Keratinocyte (primary cell): ENCODE data around the gene MFSD1. TPM values are rescaled to one million over a fixed set of nuclear protein-coding genes. Genes with fewer than 3 reads are reported as not detected.
A peak's percentile ranks its signal among the peaks of the same experiment; 100 is the strongest.

ENCODE experiments used
- DNase-seq: peaks from one replicate; pipeline ENCODE4 v3.0.0-alpha.2; 2011; ENCODE audit warnings: low read depth, missing footprints, low spot score
- FAIRE-seq: peaks from 2 replicates; lab custom pipeline; 2011; peaks lifted over from hg19 to GRCh38; lab: Jason Lieb, UNC
- H2AFZ ChIP-seq: 2 replicates; pipeline ENCODE4 v1.6.0; 2012; ENCODE audit warnings: low read length, control low read depth, inconsistent platforms; ENCODE audit not compliant: control insufficient read depth
- H3K27ac ChIP-seq: 2 replicates; pipeline ENCODE4 v1.5.1; 2011; ENCODE audit warnings: low read length; ENCODE audit not compliant: control insufficient read depth, insufficient read depth
- H3K27me3 ChIP-seq: 3 replicates; pipeline ENCODE4 v1.6.0; 2011; ENCODE audit warnings: low read length; ENCODE audit not compliant: control insufficient read depth, insufficient read depth; ENCODE audit errors: extremely low read depth
- H3K36me3 ChIP-seq, 2 experiments: 2 replicates in 1 of 2; 3 replicates in 1 of 2; pipeline ENCODE4 v1.5.1; 2011; ENCODE audit warnings: low read length in 2 of 2, mild to moderate bottlenecking in 1 of 2; ENCODE audit not compliant: control insufficient read depth in 2 of 2, insufficient read depth in 2 of 2; ENCODE audit errors: extremely low read depth in 1 of 2
- H3K4me1 ChIP-seq: 3 replicates; pipeline ENCODE4 v1.5.1; 2011; ENCODE audit warnings: low read length; ENCODE audit not compliant: control insufficient read depth, insufficient read depth; ENCODE audit errors: extremely low read depth
- H3K4me2 ChIP-seq: 3 replicates; pipeline ENCODE4 v1.6.0; 2011; ENCODE audit warnings: low read depth, low read length; ENCODE audit not compliant: control insufficient read depth, insufficient read depth; ENCODE audit errors: extremely low read depth
- H3K4me3 ChIP-seq, 3 experiments: fragments of 200-600 bp in 1 of 3; sonication (generic) in 1 of 3; 2 replicates in 2 of 3; 3 replicates in 1 of 3; pipeline ENCODE4 v1.5.1; 2011 to 2016; ENCODE audit warnings: low read length in 3 of 3, mild to moderate bottlenecking in 3 of 3, control low read depth in 2 of 3, inconsistent platforms in 1 of 3, low read depth in 1 of 3, mixed read lengths in 1 of 3, mixed run types in 1 of 3, moderate library complexity in 1 of 3; ENCODE audit not compliant: control insufficient read depth in 2 of 3, insufficient read depth in 2 of 3; ENCODE audit errors: extremely low read depth in 1 of 3
- H3K79me2 ChIP-seq: 2 replicates; pipeline ENCODE4 v1.6.0; 2012; ENCODE audit warnings: low read length; ENCODE audit not compliant: control insufficient read depth, insufficient read depth
- H3K9ac ChIP-seq: 3 replicates; pipeline ENCODE4 v1.6.0; 2011; ENCODE audit warnings: low read length; ENCODE audit not compliant: control insufficient read depth, insufficient read depth; ENCODE audit errors: extremely low read depth
- H3K9me1 ChIP-seq: 3 replicates; pipeline ENCODE4 v1.6.0; 2011; ENCODE audit warnings: low read length; ENCODE audit not compliant: control insufficient read depth, insufficient read depth; ENCODE audit errors: extremely low read depth
- H3K9me3 ChIP-seq: 2 replicates; pipeline ENCODE4 v1.5.1; 2012; ENCODE audit warnings: low read depth, low read length; ENCODE audit not compliant: control insufficient read depth
- H4K20me1 ChIP-seq: 3 replicates; pipeline ENCODE4 v1.6.0; 2011; ENCODE audit warnings: low read length; ENCODE audit not compliant: control insufficient read depth, insufficient read depth; ENCODE audit errors: extremely low read depth
- EZH2 ChIP-seq: IDR thresholded peaks from one replicate; pipeline ENCODE4 v1.6.1; 2012; ENCODE audit warnings: inconsistent platforms, mild to moderate bottlenecking, low read length, moderate library complexity
- dilution Hi-C: fragments of 300-500 bp; cut with MboI; formaldehyde crosslinking; loops from one replicate; pipeline ENCODE4 v1.7.0; 2020; ENCODE audit warnings: low sequenced_read_pairs; ENCODE audit not compliant: extremely low pct_ligation_motif_present
- polyA plus RNA-seq, 5 experiments: library from polyadenylated mRNA; depleted of rRNA in 3 of 5; stranded (reverse) in 3 of 5; stranded (forward) in 1 of 5; unstranded in 1 of 5; fragments of >200 nt; gene quantifications; 1 replicate in 1 of 5; 2 replicates in 3 of 5; 3 replicates in 1 of 5; pipeline versions ENCODE4 v1.2.1 to v1.2.3, GENCODE V29; 2011 to 2012; ENCODE audit warnings: missing spikeins in 2 of 5, low read depth in 1 of 5, low replicate concordance in 1 of 5
- TF ChIP-seq, protein P1 (sequence below), 3 experiments: IDR thresholded peaks in 1 of 3; conservative IDR thresholded peaks in 1 of 3; optimal IDR thresholded peaks in 1 of 3; 2 replicates in 2 of 3; 3 replicates in 1 of 3; pipeline versions ENCODE3 to v1.5.1; 2011; ENCODE audit warnings: low read length in 3 of 3, mild to moderate bottlenecking in 3 of 3, moderate library complexity in 2 of 3, control low read depth in 1 of 3, inconsistent platforms in 1 of 3; ENCODE audit not compliant: insufficient read depth in 2 of 3; ENCODE audit errors: extremely low read depth in 1 of 3

MFSD1 gene
- polyA plus RNA-seq, 1 donor (not counting 4 experiments of a cell fraction or from before 2014, with no cell fraction given): 49.8 TPM

DNA sequence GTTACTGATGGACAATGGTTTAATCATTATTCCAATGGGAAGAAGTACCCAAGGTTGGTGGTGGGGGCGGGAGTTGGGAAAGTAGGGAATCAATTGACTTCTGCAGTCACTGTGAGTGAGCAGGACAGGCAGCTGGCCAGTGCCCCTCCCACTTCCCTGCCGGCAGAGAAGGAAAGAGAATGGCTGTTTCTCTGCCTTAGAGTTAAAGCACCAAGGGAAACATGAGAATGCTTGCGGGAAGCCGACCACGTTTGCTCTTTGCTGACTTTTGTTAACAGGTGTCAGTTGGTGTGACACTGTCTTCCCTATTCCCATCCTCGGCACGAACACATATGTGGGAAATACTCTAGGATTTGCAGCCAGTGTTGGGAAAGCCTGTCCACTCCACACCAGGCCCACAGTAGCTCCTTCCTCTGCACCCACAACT lies 33.5 kb upstream of the MFSD1 start:
- no peaks in the 10 kb centered on the region for H4K20me1 ChIP-seq
- no peaks in the 10 kb centered on the region for H3K9me1 ChIP-seq
- no peaks in the 10 kb centered on the region for H3K9me3 ChIP-seq
- peak overlapping the region; percentile 16 for H2AFZ ChIP-seq
- FAIRE-seq (no peak), DNase-seq (no peak)
- no peak overlapping the region for H3K4me3 ChIP-seq
- H3K4me1 ChIP-seq: peaks cover 4% of the 10 kb centered on the region
- TF ChIP-seq, protein P1, sequence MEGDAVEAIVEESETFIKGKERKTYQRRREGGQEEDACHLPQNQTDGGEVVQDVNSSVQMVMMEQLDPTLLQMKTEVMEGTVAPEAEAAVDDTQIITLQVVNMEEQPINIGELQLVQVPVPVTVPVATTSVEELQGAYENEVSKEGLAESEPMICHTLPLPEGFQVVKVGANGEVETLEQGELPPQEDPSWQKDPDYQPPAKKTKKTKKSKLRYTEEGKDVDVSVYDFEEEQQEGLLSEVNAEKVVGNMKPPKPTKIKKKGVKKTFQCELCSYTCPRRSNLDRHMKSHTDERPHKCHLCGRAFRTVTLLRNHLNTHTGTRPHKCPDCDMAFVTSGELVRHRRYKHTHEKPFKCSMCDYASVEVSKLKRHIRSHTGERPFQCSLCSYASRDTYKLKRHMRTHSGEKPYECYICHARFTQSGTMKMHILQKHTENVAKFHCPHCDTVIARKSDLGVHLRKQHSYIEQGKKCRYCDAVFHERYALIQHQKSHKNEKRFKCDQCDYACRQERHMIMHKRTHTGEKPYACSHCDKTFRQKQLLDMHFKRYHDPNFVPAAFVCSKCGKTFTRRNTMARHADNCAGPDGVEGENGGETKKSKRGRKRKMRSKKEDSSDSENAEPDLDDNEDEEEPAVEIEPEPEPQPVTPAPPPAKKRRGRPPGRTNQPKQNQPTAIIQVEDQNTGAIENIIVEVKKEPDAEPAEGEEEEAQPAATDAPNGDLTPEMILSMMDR (optimal IDR thresholded peaks at IDR 0.05 in 1 of 3, IDR thresholded peaks at IDR 0.05 in 1 of 3, conservative IDR thresholded peaks at IDR 0.05 in 1 of 3; ENCODE audit: extremely low read depth in 1 of 3, insufficient read depth in 2 of 3, low read length in 3 of 3): no peak
- no peak for TF ChIP-seq EZH2
- H3K79me2 ChIP-seq: no peaks in the 10 kb centered on the region
- H3K36me3 ChIP-seq: no peaks in the 10 kb centered on the region
- no peak overlapping the region for H3K27ac ChIP-seq
- dilution Hi-C loops: no loop called here
- no peak overlapping the region for H3K9ac ChIP-seq
- H3K4me2 ChIP-seq: no peak overlapping the region
- no peaks in the 10 kb centered on the region for H3K27me3 ChIP-seq

DNA sequence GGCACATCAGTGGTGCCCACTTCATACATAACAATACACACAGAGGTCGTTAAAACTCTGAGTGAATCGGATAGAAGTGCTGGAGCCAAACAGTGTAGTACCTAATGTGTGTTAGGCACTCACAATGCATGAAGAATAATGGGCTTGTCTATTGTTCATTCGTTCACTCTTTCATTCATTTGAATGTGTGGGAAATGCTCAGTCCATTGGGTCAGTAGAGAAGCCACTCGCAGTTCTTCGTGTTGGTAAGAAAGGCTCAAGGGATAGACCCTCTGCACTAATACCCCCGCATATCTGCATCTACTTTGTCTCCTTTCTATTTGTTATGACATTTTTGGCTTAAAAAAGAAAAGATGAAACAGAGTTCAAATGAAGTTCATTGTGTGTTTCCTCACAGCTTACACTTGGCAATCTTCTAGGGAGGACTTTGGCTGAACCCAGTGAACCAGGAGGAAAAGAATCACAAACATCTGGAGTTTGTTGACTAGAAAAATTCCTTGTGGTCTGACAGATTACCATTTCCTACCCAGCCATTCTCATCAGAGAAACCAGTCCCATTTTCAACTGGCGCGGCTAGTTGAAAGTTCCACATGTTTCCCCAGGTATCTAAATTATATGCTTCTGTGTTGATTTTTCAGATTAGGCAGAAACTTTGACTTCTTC lies 32.8 kb upstream of the MFSD1 start:
- no peak for FAIRE-seq
- no peak for TF ChIP-seq EZH2
- TF ChIP-seq, protein P1 (optimal IDR thresholded peaks at IDR 0.05 in 1 of 3, IDR thresholded peaks at IDR 0.05 in 1 of 3, conservative IDR thresholded peaks at IDR 0.05 in 1 of 3; ENCODE audit: extremely low read depth in 1 of 3, insufficient read depth in 2 of 3, low read length in 3 of 3): no peak
- no peak overlapping the region for H3K27ac ChIP-seq
- H2AFZ ChIP-seq: no peak overlapping the region
- dilution Hi-C loops: no loop called here
- H3K4me1 ChIP-seq: peaks cover 4% of the 10 kb centered on the region
- H3K4me2 ChIP-seq: no peak overlapping the region
- H3K79me2 ChIP-seq: no peaks in the 10 kb centered on the region
- no peaks in the 10 kb centered on the region for H4K20me1 ChIP-seq
- H3K36me3 ChIP-seq: no peaks in the 10 kb centered on the region
- no peak overlapping the region for H3K9ac ChIP-seq
- H3K9me1 ChIP-seq: no peaks in the 10 kb centered on the region
- no peaks in the 10 kb centered on the region for H3K9me3 ChIP-seq
- DNase-seq: no peak
- H3K27me3 ChIP-seq: no peaks in the 10 kb centered on the region
- no peak overlapping the region for H3K4me3 ChIP-seq
